LoVo (cell line): ENCODE results near the gene AGPAT3.
"Not testable (repeated sequence)": the region's sequence is repeated elsewhere in the genome, so short reads cannot be mapped to it uniquely, and the experiment has no call there.

Experiments used
- DNase-seq: peaks from one replicate; pipeline ENCODE4 v3.0.0-alpha.2; 2016; ENCODE audit warnings: low spot score

The AGPAT3 gene

GRCh38 chr21:43864962-43865539, at the start of gene AGPAT3:
AGPAT3 (plus strand) TSS chr21:43865223; CDS start chr21:43959682, 94,459 bp downstream.
- DNase-seq, result peak; percentile 8

- DNase-seq, result no peak
These were observed 49.0 kb upstream of the AGPAT3 start for GRCh38 chr21:43815991-43816390.

- DNase-seq, result no peak
These were observed 48.4 kb upstream of the AGPAT3 start for GRCh38 chr21:43816611-43817071.

GRCh38 chr21:43817157-43818086, 47.6 kb upstream of the AGPAT3 start:
- no peak for DNase-seq

- no peak for DNase-seq
These were observed 46.3 kb upstream of the AGPAT3 start for GRCh38 chr21:43818685-43819084.

GRCh38 chr21:43819511-43820405, 45.3 kb upstream of the AGPAT3 start:
- no peak for DNase-seq

GRCh38 chr21:43820466-43820865, 44.6 kb upstream of the AGPAT3 start:
- no peak for DNase-seq

GRCh38 chr21:43822166-43822565, 42.9 kb upstream of the AGPAT3 start:
- DNase-seq, result not testable (repeated sequence)

- DNase-seq, result not testable (repeated sequence)
These were observed 42.3 kb upstream of the AGPAT3 start for GRCh38 chr21:43822741-43823140.

GRCh38 chr21:43824333-43825241, 40.4 kb upstream of the AGPAT3 start:
- no peak for DNase-seq

- no peak for DNase-seq
These were observed 39.6 kb upstream of the AGPAT3 start for GRCh38 chr21:43825242-43825935.

- DNase-seq, result no peak
These were observed 38.9 kb upstream of the AGPAT3 start for GRCh38 chr21:43825936-43826622.

- DNase-seq, result no peak
These were observed 38.4 kb upstream of the AGPAT3 start for GRCh38 chr21:43826623-43826974.

- DNase-seq, result no peak
These were observed 37.9 kb upstream of the AGPAT3 start for GRCh38 chr21:43827015-43827611.

- DNase-seq, result no peak
These were observed 35.9 kb upstream of the AGPAT3 start for GRCh38 chr21:43829161-43829560.

GRCh38 chr21:43829575-43830119, 35.4 kb upstream of the AGPAT3 start:
- DNase-seq, result no peak

GRCh38 chr21:43832158-43832550, 32.9 kb upstream of the AGPAT3 start:
- no peak for DNase-seq

GRCh38 chr21:43832648-43833047, 32.4 kb upstream of the AGPAT3 start:
- no peak for DNase-seq
